HCT116 (cell line): ENCODE results near the gene CDK8. TPM values are rescaled to one million over a fixed set of nuclear protein-coding genes. Genes with fewer than 3 reads are reported as not detected.

Experiments
- ATAC-seq: fragments of 200-7000 bp; cut with Tn5 transposase; 2 replicates; pipeline ENCODE4 v1.9.1; 2020; ENCODE audit warnings: mild to moderate bottlenecking, moderate library complexity
- BruUV-seq: library from RNA; stranded (reverse); fragments of 400-500 nt; replicated peaks from 2 replicates; lab custom pipeline; 2021; lab: Mats Ljungman, UMichigan
- CTCF ChIA-PET: fragments of 300-600 bp; sonication (Branson Sonifier 250); formaldehyde crosslinking; loops from one replicate; lab custom pipeline; 2021; ENCODE audit warnings: antibody characterized with exemption; lab: Charles Lee
- POLR2A ChIA-PET: fragments of 300-600, 350-600 bp; sonication (Branson Sonifier 250); formaldehyde crosslinking; loops from one replicate; lab custom pipeline; 2021; ENCODE audit warnings: antibody characterized with exemption; lab: Charles Lee
- RAD21 ChIA-PET, 2 experiments: fragments of 300-600 bp; sonication (Branson Sonifier 250); formaldehyde crosslinking; loops; one replicate each; lab custom pipeline; 2023; ENCODE audit warnings: low total read pairs in 2 of 2; ENCODE audit not compliant: uncharacterized antibody in 2 of 2, unreplicated experiment in 2 of 2, low non-redundant PET in 1 of 2; lab: Charles Lee
- DNase-seq: peaks from one replicate; pipeline ENCODE4 v3.0.0-alpha.2; 2010; ENCODE audit warnings: low read depth, low spot score
- H2AFZ ChIP-seq: fragments of 200-600 bp; shearing (Covaris generic), sonication (generic); 2 replicates; pipeline ENCODE4 v1.6.1; 2017; ENCODE audit warnings: low read depth, mixed run types, mixed read lengths, antibody characterized with exemption, low read length; ENCODE audit not compliant: poor library complexity, severe bottlenecking
- H3K27ac ChIP-seq: 2 replicates; pipeline ENCODE4 v1.5.1; 2012; ENCODE audit warnings: low read depth, low read length
- H3K27me3 ChIP-seq: fragments of 200-600 bp; sonication (generic); 2 replicates; pipeline ENCODE4 v1.6.1; 2016; ENCODE audit warnings: mixed run types, low read length, mixed read lengths; ENCODE audit not compliant: insufficient read depth
- H3K36me3 ChIP-seq, 2 experiments: fragments of 200-500 bp in 1 of 2; fragments of 200-600 bp in 1 of 2; sonication (Bioruptor generic) in 1 of 2; sonication (generic) in 1 of 2; 2 replicates each; pipeline versions ENCODE4 v1.5.1 to v1.6.1; 2014 to 2016; ENCODE audit warnings: low read length in 2 of 2, inconsistent platforms in 1 of 2, mixed read lengths in 1 of 2, mixed run types in 1 of 2; ENCODE audit not compliant: insufficient read depth in 2 of 2, control insufficient read depth in 1 of 2
- H3K4me1 ChIP-seq, 2 experiments: fragments of 200-600 bp in 1 of 2; sonication (generic) in 1 of 2; 2 replicates each; pipeline versions ENCODE4 v1.5.1 to v1.6.1; 2012 to 2017; ENCODE audit warnings: low read length in 2 of 2, inconsistent platforms in 1 of 2, mild to moderate bottlenecking in 1 of 2, mixed read lengths in 1 of 2, mixed run types in 1 of 2, moderate library complexity in 1 of 2; ENCODE audit not compliant: insufficient read depth in 2 of 2, control insufficient read depth in 1 of 2
- H3K4me2 ChIP-seq: fragments of 200-600 bp; sonication (generic); 2 replicates; pipeline ENCODE4 v1.6.1; 2017; ENCODE audit warnings: mixed run types, low read length, mixed read lengths
- H3K4me3 ChIP-seq, 2 experiments: fragments of 200-600 bp in 1 of 2; sonication (generic) in 1 of 2; replicated peaks in 1 of 2; 2 replicates each; pipeline ENCODE4 v1.5.1; 2011 to 2016; ENCODE audit warnings: low read length in 2 of 2, control low read depth in 1 of 2, low read depth in 1 of 2, mild to moderate bottlenecking in 1 of 2, mixed read lengths in 1 of 2, mixed run types in 1 of 2
- H3K79me2 ChIP-seq: fragments of 200-600 bp; sonication (generic); 2 replicates; pipeline ENCODE4 v1.6.1; 2017; ENCODE audit warnings: mild to moderate bottlenecking, mixed run types, low read length, moderate library complexity, mixed read lengths; ENCODE audit not compliant: insufficient read depth
- H3K9ac ChIP-seq: fragments of 200-600 bp; sonication (generic); 2 replicates; pipeline ENCODE4 v1.6.1; 2016; ENCODE audit warnings: low read length, mixed read lengths
- H3K9me2 ChIP-seq: fragments of 200-600 bp; sonication (generic), shearing (Covaris generic); 2 replicates; pipeline ENCODE4 v1.6.1; 2017; ENCODE audit warnings: mixed run types, mild to moderate bottlenecking, moderate library complexity; ENCODE audit not compliant: insufficient read depth
- H3K9me3 ChIP-seq, 2 experiments: fragments of 200-500 bp in 1 of 2; fragments of 200-600 bp in 1 of 2; sonication (Bioruptor generic) in 1 of 2; sonication (generic) in 1 of 2; 2 replicates each; pipeline ENCODE4 v1.6.1; 2014 to 2017; ENCODE audit warnings: low read length in 2 of 2, mixed read lengths in 2 of 2, inconsistent platforms in 1 of 2, low read depth in 1 of 2, mild to moderate bottlenecking in 1 of 2, mixed run types in 1 of 2, moderate library complexity in 1 of 2; ENCODE audit not compliant: control insufficient read depth in 1 of 2, insufficient read depth in 1 of 2
- H4K20me1 ChIP-seq: fragments of 200-600 bp; sonication (generic), shearing (Covaris generic); 2 replicates; pipeline ENCODE4 v1.6.1; 2017; ENCODE audit warnings: mixed run types, mild to moderate bottlenecking, moderate library complexity; ENCODE audit not compliant: insufficient read depth
- CBX3 ChIP-seq: IDR thresholded peaks from 2 replicates; pipeline ENCODE4 v1.6.1; 2012; ENCODE audit warnings: low read depth
- CTCF ChIP-seq, 3 experiments: fragments of 200-600 bp in 1 of 3; sonication (generic) in 1 of 3; IDR thresholded peaks in 2 of 3; conservative IDR thresholded peaks in 1 of 3; 2 replicates each; pipeline ENCODE4 v1.5.1; 2012 to 2017; ENCODE audit warnings: low read depth in 2 of 3, low read length in 2 of 3, antibody characterized with exemption in 1 of 3, borderline replicate concordance in 1 of 3, control low read depth in 1 of 3, mild to moderate bottlenecking in 1 of 3, mixed read lengths in 1 of 3, mixed run types in 1 of 3, moderate library complexity in 1 of 3; ENCODE audit not compliant: insufficient read depth in 1 of 3
- EZH2 ChIP-seq: fragments of 200-600 bp; sonication (generic); IDR thresholded peaks from 2 replicates; pipeline ENCODE4 v1.6.1; 2017; ENCODE audit warnings: antibody characterized with exemption, mixed run types
- JUND ChIP-seq: IDR thresholded peaks from 2 replicates; pipeline ENCODE4 v1.6.1; 2012
- MAX ChIP-seq: IDR thresholded peaks from 2 replicates; pipeline ENCODE4 v1.6.1; 2012
- POLR2A ChIP-seq: IDR thresholded peaks from 2 replicates; pipeline ENCODE4 v1.7.0; 2011; ENCODE audit warnings: borderline replicate concordance; ENCODE audit not compliant: insufficient read depth, insufficient read length; ENCODE audit errors: extremely low read depth
- POLR2AphosphoS5 ChIP-seq: IDR thresholded peaks from 2 replicates; pipeline ENCODE4 v1.6.1; 2011; ENCODE audit warnings: mild to moderate bottlenecking, low read depth, low read length, moderate library complexity
- RAD21 ChIP-seq: IDR thresholded peaks from 2 replicates; pipeline ENCODE4 v1.6.1; 2012; ENCODE audit warnings: low read depth, mild to moderate bottlenecking
- SIN3A ChIP-seq: IDR thresholded peaks from 2 replicates; pipeline ENCODE4 v1.6.1; 2012; ENCODE audit warnings: low read depth
- SRF ChIP-seq: IDR thresholded peaks from 2 replicates; pipeline ENCODE4 v1.6.1; 2012; ENCODE audit warnings: low read depth
- ZFX ChIP-seq: fragments of 450-650 bp; IDR thresholded peaks from 2 replicates; pipeline ENCODE4 v1.6.1; 2017
- ZNF274 ChIP-seq: fragments of 200-500 bp; sonication (Bioruptor generic); IDR thresholded peaks from 2 replicates; pipeline ENCODE4 v1.6.1; 2014; ENCODE audit warnings: mild to moderate bottlenecking, low read depth, low read length, inconsistent platforms
- intact Hi-C: fragments of 100-400 bp; cut with micrococcal nuclease; formaldehyde crosslinking; loops from 2 replicates; pipeline ENCODE4 v1.10.0; 2022
- total RNA-seq: library from RNA; stranded (reverse); gene quantifications from one replicate; pipeline ENCODE4 v1.2.1, GENCODE V29; 2021; ENCODE audit not compliant: unreplicated experiment
- TF ChIP-seq, protein P1 (sequence below): IDR thresholded peaks from 2 replicates; pipeline ENCODE4 v1.6.1; 2012

CDK8 gene
- total RNA-seq, 1 experiment from 2014 or later = 23.8 TPM

DNA sequence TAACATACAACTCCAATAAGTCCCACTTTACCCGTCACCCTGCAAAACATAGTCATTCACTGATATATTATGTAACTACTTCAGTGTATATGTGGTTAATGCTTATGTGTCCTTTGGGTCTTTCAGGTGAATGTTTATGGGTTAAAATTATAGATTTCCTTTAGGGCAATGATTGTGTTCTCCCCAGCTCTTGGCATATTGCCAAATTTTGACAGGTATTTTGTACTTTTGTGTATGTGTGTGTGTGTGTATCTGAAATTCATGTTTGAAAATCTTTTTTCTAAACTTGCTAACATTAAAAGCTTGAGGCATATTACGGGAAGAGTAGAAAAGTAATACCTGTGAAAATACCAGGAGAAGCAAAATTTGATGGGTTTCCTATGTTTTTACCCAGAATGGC is 8.2 kb downstream of the CDK8 start:
- H3K27me3 ChIP-seq = no peaks in the 10 kb centered on the region
- peaks cover 4% of the 10 kb centered on the region; the same call in 1 of the 2 replicates for H4K20me1 ChIP-seq
- H3K27ac ChIP-seq = no peak overlapping the region
- no peak overlapping the region for H3K4me2 ChIP-seq
- no TSS peak for BruUV-seq
- no peaks in the 10 kb centered on the region for H3K36me3 ChIP-seq
- H3K4me1 ChIP-seq = no peaks in the 10 kb centered on the region
- no peaks in the 10 kb centered on the region for H3K9me2 ChIP-seq
- no peak for DNase-seq
- no peaks in the 10 kb centered on the region for H3K9me3 ChIP-seq
- H2AFZ ChIP-seq = no peak overlapping the region
- H3K4me3 ChIP-seq = no peak overlapping the region
- H3K79me2 ChIP-seq = peaks cover 94% of the 10 kb centered on the region
- CTCF ChIA-PET = no interaction called here
- ATAC-seq = no peak
- H3K9ac ChIP-seq = no peak overlapping the region
- TF ChIP-seq, protein P1, sequence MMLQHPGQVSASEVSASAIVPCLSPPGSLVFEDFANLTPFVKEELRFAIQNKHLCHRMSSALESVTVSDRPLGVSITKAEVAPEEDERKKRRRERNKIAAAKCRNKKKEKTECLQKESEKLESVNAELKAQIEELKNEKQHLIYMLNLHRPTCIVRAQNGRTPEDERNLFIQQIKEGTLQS = no peak
- no peak for TF ChIP-seq MAX
- no peak for TF ChIP-seq ZFX
- TF ChIP-seq CBX3 = no peak
- TF ChIP-seq JUND = no peak
- TF ChIP-seq POLR2AphosphoS5 = no peak
- TF ChIP-seq ZNF274 = no peak
- TF ChIP-seq SIN3A = no peak
- TF ChIP-seq RAD21 = no peak
- TF ChIP-seq EZH2 = no peak
- no peak for TF ChIP-seq POLR2A
- no peak for TF ChIP-seq CTCF (IDR thresholded peaks at IDR 0.05 in 2 of 3, conservative IDR thresholded peaks at IDR 0.05 in 1 of 3; ENCODE audit: borderline replicate concordance in 1 of 3, insufficient read depth in 1 of 3, low read depth in 2 of 3, low read length in 2 of 3)
- TF ChIP-seq SRF = no peak
- RAD21 ChIA-PET = no interaction called here
- POLR2A ChIA-PET = no interaction called here
- intact Hi-C loops = no loop called here
